ENCODE data around the gene GP2.

GP2 gene

GRCh38 chr16:20263138-20263855 lies 64.0 kb downstream of the GP2 start:
- TF ChIP-seq CTCF (conservative IDR thresholded peaks at IDR 0.05; ENCODE audit: low read length), result no peak
- no peak overlapping the region for H3K4me3 ChIP-seq (ENCODE audit: low read length)
- no peak for DNase-seq (ENCODE audit: low read depth)

GRCh38 chr16:20262248-20262647 lies 65.1 kb downstream of the GP2 start:
- no peak for TF ChIP-seq CTCF (conservative IDR thresholded peaks at IDR 0.05; ENCODE audit: low read length)
- H3K4me3 ChIP-seq (ENCODE audit: low read length), result no peak overlapping the region
- no peak for DNase-seq (ENCODE audit: low read depth)

DNA sequence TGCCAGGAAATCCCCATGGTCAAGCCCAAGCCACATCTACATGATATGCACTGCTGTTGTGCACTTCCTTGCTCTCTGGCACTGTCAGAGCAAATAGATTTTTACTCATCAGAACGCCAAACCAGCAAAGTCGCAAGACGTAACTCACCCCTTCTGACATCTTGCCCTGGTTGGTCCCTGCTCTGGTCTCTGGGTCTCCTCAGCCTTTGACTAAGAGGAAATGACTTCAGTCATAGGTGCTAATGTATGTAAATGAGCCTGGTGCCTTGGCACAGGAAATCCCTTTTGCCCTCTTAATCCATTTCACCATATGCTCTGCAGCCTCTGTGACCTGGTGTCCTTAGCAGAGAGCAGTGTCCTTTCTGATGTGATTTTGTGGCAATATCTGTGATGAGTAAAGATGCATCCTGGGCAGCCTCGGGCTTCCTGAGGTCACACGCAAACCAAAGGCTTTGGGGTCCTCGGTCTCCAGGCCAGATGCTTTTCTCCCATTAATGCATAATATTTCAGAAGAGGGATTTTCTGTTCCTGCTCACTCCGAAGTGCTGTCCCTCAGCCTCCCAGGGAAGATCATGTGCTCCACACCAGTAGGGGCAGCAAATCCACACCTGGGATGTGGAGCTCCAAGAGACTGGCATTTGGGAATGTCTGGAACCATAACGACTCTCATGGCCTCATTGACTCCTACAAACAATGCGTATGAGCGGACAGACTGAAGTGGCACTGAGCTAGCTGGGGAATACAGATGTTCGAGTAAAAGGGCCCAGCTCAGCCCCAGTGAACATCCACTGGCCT lies 66.9 kb downstream of the GP2 start:
- H3K4me3 ChIP-seq (ENCODE audit: low read length), result no peak overlapping the region
- DNase-seq (ENCODE audit: low read depth), result no peak
- TF ChIP-seq CTCF (conservative IDR thresholded peaks at IDR 0.05; ENCODE audit: low read length), result no peak

All from AG10803 (cell line).